HG03457 (cell line): ENCODE data around the gene GABRB2.

Experiments
- ATAC-seq: cut with Tn5 transposase; IDR thresholded peaks from one replicate; pipeline ENCODE4 v1.9.1; 2021; ENCODE audit warnings: moderate number of reproducible peaks; ENCODE audit not compliant: unreplicated experiment

The GABRB2 gene

DNA sequence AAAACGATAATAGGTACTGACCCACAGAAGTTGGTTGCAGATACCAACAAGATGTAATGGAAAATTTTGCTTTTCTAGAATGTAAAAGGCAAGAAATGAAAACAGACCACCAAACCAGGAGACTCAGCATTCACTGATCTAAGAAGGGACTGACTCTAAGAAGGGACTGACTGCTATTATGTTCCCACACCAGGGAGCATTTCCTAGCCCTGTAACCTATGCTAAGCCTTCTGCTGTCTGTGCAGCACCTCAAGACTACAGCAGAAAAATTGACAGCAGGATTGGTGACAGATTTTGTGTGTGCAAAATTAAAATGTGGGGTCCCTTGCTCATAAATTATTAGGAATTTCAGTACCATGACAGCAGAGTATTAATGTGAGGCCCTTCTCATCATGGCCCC, 154.8 kb downstream of the GABRB2 start:
- no peak for ATAC-seq

DNA sequence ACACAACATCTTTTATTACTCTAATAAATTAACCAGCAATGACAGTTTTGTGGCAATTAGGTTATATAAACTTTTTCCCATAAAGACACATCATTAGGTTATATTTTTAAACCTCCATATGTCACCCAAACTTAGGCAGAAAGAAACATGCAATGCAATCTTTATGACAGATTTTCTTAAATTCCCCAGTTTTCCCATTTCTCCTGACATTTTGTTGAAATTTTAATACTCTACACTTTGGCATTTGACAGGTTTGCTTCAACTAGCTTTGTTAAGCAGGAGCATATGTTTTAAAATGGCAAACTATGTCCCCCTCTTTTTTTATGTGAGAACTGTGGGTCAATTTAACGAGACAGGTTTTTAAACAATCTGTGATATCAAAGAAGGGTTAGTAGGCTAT, 155.5 kb downstream of the GABRB2 start:
- ATAC-seq, result no peak

DNA sequence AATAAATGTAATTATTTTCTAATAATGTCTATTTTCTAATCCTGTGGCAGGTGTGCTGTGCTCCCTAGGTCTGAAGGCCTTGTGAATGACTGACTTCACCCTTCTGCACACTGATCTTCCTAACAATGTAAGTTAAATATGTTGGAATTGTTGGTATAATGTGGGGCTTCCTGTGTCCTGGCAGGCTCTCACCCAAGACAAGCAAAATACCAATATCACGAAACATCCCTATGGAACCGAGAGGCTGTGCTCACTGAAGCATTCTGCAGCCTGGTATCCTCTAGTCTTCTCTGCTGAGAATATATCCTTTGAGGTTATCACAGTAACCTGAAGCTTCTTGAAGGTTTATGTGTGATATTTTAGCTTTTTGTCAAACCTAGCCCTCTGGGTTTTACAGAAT, 159.4 kb downstream of the GABRB2 start:
- no peak for ATAC-seq

DNA sequence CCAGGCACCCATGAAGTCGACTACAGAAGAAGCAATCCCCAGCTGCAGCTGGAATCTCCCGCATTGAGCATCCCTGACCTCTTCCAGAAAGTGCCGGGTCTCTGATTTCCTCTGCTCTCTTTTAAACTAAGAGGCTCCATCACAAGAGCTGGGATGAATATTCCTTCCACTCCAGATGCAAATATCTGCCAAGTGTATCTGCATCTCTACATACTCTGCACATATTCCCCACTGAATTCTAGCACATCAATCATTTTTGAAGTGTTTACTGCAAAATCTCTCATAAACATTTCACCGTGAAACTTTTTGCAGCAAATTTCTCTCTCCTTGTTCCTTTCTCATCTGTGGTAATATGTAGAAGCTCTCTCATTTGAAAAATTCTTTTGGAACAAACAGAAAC, 161.5 kb downstream of the GABRB2 start:
- ATAC-seq, result no peak

DNA sequence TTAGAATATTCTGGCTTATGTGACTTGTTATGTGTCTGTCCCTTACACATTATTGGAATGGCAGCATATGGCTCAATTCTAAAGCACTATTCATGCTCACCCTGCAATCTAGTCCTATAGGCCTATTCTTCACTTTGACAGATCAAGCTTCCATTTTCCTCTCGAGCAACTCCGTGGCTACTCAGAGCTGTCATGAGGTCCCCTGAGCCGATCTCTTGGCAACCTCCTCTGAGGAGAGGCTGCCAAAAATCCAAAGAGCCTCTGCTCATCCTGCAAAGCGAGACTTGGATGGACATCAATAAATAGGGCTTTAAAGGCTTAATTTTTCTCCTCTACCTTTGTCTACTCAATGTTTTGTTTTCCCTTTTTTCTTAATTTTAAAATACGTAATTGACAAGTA, 163.8 kb downstream of the GABRB2 start:
- ATAC-seq, result no peak

DNA sequence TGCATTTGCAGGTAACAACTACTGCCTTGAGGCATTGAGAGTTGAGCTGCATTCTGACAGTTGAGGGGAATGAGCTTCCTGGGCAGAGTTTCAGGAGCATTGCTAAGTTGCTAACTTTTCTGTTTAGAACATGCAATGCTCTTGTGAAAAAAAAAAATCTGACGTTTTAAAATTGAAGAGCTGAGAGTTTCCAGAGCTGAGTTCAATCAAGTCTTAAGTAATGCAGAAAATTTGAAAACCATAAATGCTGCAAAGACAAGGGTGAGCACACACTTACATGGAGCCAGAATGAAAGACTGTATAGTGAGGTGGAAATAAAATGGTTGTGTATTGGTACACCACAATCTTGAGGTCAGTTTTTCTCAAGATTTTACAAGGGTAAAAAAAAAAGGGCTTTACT, 166.0 kb downstream of the GABRB2 start:
- ATAC-seq, result no peak

DNA sequence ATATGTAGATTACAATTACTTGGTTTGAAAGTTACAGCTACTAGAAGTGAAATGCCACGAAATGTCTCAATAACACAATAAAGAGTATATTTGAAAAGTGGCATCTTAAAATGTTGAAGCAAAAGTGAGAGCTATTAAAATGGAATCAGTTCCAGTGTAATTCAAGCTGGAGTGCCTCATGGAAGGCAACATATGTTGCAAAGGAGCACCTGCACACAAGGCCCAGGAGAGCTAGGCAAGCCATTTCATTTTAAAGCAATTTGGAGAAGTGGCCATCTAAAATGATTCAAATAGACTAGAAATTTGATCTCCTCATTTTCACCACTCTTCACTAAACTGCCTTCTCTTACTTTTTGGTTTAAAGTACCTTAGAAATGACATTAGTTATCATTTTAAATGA, 167.8 kb downstream of the GABRB2 start:
- no peak for ATAC-seq

DNA sequence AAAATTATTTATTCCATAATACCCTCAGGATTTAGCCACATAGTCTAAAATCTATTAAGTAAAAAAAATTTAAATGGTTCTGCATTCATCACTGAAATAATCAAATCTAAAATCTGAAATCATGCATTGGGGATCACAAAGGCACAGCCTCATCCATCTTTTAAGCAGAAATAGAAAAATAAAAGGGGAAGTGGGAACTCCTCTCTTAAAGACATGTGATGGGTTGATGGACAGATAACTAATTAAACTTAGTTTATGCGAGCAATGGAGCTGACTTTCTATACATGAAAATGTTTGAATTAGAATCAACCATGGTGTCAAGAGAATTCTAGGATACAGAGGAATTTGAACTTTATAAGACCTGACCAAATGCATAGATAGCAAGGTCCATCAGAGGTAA, 170.5 kb downstream of the GABRB2 start:
- ATAC-seq, result no peak

DNA sequence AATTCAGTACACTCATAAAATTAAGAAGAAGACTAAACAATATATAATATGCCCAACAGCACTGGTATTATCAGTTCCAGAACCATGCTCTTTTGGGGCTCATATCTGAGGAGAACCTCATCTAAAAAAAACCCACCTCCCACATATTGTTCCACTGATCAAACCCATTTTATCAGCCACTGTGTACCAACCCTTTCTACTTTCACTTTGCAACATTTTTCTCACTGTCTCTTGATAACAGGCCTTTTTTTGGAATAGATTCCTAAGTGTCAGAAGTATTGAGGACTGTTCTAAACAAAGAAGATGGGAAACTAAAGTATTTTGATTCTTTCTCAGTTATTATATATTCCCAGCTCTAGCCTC, 173.2 kb downstream of the GABRB2 start:
- peak; percentile 24 for ATAC-seq

DNA sequence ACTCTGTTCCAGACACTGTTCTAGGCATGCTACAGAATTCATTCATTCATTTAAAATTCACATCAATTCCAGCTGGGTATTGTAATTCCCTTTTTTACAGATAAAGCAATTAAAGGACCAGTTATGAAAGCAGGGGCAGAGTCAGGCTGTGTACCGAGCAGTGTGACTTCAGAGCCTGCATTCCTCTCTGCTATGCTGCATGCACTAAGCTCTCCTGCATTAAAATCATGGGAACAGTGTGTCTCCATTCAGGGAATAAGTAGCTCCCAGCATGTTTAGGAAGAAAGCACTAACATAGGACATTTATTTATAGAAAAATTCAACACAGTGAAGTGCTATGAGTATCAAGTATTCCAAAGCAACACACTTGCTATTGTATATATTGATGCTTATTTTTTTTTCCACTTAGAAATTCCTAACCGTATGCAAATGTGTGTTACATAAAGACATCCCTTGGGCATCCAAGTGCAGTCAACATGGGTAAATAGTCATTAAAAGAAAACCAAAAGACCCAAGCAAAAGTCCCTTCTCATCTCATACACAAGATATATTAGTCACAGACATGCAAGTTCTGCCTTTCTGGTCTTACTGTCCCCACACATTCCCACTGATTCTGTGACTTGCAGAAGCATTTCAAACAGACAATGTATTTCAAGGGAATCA, 173.7 kb downstream of the GABRB2 start:
- ATAC-seq, result peak; percentile 61

DNA sequence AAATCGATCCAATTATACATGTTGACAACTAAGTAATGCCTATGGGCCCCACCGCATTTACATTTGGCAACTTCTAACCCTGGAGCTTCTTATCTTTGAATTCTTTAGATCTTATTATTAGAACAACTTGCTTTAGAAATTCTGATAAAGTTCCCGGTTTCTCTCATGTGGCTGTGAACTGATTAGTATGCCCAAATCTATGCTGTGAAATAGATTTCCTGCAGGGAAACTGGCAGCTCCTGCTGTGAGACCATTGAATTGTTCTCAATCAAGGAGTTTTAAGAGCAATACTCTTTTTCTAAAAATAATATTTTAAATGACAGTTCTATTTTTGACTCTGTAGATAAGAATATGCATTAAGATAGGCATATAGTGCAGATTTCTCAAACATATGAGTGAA, 177.5 kb downstream of the GABRB2 start:
- no peak for ATAC-seq

DNA sequence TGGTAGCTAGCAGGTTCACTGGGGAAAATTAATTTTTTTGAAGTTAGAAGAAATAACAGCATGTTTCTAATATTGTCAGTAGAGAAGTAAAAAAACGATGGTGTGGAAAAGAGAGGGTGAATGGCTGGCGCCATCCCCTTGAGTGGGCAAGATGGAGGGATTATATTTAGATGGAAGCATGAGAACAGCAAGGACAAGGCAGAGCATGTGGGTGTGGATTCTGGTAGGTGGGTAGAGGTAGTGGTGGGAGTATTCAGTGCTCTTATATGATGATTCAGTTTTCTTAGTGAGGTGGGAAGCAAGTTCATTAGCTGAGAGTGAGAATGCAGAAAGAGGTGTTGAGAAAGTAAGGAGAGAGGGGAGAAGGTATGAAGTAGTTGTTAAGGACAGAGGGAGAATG, 188.1 kb downstream of the GABRB2 start:
- no peak for ATAC-seq

DNA sequence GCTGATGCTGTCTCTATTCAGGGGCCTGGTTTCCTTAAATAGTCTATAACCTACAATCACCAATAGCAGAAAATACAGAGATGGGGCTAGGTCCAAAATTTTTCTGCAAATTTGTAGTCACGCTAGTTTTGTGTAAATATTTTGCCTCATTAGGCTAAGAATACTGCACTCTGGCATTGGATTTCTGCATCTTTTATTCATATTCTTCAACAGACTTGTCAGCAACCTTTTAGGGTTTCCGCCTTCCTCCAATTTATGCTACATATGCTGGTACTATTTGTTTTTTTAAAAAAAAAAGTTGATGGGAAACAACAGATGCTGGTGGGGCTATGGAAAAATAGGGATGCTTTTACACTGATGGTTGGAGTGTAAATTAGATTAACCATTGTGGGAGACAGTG, 202.3 kb downstream of the GABRB2 start:
- no peak for ATAC-seq

DNA sequence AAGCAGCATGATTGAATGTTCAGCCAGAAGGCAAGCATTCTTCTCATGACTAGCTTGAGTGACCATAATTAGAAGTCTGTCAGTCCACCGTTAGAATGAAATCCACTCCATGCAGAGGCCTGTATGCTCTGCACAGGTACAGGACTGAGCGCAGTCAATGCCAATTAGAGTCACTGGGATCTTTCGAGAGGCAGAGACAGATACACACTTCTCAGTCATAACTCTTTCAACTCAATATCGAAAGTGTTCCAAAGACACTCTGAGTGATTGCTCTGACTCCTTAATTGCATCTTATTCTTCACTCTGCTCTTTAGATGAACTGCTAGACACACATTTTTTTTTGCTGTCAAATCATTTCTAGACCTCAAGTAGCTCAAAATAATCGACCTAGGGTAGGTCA, 203.6 kb downstream of the GABRB2 start:
- no peak for ATAC-seq

DNA sequence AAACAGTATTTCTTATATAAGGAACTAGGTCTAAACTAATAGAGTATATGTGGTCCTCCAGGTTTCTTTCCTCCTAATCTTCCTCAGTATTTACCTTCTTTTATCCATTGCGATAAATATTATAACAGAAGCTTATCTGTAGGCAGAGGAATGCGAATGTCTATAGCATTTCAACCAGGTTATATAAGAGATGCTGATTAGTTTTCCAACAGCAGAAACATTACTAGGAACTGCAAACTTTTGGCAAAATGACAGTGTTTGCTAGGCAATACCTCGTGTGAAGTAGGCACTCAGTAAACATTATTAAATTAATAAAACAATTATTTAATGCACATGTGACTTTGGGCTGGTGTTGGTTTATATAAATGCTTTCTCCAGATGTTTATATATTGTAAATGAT, 206.5 kb downstream of the GABRB2 start:
- no peak for ATAC-seq

DNA sequence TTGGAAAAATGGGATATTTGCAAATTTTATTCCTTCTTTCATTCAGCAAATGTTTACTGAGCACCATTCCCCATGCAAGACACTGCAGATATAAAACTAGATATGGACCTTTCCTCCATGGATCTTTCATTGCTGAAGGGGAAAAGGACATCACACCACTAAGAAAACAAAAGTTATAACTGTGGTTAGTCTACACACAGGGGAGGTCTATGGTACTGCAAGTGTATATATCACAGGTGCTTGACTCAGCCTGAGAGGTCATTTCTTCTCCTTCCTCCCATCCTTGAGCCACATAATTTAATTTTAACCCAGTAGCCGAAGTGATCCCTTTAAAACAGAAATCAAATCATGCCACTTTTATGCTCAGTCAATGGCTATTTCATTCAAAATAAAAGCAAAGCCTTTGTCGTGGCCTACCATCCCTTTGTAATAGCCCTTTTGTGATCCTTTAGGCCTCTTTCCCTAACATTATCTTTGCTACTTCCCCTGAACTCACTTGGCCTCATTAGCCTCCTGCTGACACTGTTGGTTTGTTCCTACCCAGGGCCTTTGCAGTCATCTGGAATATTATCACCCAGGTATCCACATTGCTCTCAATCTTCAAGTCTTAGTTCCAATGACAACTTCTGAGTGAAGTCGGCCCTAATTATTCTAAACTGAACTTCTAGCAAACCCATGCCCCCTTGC, 213.2 kb downstream of the GABRB2 start:
- no peak for ATAC-seq

DNA sequence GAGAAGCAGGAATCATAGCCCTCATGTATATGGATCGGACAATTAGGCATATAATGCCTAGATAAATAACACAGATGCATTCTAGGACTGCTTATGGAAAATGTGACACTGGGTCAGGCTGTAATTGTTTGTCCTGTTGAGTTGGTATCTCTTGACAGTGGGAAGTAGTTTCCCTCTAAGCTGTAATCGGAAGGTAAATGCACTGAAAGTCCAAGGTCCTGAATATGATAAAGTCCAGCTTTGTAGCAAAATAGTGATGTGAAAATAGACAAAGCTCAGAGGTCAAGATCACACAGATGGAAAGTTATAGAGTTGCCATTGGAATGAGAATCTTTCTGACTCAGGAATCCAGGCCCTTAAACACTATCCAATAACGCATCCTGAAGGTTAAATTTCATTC, 214.2 kb downstream of the GABRB2 start:
- ATAC-seq, result no peak

DNA sequence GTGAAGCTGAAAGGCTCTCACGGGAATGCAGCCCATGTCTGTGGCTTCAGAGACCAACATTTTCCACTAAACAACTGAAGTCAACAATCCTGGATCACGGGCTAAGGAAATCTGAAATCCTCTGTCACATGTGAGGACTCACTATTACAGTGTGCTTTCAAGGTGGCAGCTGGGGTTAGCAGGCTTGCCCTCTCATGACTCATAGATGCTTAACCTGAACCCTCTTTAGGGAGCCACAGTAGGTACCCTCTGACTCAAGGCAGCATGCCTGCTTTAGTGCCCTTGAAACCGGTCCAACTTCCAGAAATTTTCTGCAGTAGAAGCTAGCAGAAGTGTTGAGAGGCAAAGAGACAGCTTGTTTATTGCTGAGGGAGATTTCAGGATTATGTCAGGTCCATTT, 232.5 kb downstream of the GABRB2 start:
- ATAC-seq, result no peak

DNA sequence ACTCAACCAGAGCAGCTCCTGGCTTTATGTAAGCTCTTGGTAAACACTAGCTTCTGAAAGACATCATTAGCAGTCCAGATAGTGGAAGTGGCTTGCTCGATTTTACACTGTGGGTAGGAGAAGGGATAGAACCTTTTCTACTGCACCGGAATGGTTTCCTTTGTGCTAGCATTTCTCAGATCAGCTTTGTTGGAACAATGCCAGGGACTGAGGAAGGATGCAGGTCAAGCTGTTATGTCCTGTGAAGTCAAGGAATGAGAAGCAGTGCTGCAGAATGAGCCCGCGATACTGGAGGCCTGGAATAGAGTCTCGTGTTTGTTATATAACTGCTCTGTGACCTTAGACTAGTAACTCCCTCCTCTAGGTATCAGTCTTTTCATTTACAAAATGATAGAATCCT, 233.6 kb downstream of the GABRB2 start:
- no peak for ATAC-seq

DNA sequence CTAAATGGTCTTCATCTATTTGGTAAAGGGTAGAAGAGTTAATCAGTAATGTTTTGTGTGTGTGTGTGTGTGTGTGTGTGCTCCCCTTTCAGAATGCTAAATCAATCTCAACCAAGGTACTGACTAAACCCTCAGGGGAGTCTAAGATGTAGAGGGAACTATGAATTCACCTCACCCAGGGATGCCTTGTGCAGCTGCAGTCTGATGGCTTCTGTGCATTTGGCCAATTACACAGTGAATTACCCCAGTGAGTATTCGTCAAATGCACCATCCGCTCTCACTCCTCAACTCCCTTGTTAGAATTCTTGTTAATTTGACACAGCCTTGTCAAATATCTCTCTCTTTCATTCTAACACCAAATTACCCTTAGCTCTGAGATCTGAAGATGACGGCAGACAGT, 234.6 kb downstream of the GABRB2 start:
- peak; percentile 39 for ATAC-seq

DNA sequence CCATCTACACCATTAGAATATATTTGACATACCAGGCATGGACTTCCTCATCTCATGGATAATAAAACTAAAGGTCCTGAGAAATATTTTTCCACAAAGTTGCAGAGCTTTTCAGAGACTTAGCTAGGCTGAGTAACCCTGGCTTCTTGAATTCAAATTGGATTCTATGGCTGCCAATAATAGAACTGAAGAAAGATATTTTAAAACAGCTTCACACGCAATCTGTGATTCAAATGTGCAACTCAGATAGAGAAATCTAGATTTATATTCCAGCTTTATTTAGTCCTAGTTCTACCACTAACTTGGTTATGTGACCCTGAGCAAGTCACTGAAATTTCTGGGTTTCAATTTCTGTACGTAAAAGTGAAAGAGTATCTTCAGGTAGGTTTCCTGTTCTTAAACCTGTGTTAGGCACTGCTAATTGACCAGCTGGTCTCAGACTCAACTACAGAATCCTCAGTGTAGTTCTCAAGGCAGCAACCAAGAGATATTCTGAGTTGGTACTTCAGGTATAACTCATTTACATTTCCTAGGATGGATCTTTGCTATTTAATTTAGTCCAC, 235.3 kb downstream of the GABRB2 start:
- ATAC-seq, result peak; percentile 90

DNA sequence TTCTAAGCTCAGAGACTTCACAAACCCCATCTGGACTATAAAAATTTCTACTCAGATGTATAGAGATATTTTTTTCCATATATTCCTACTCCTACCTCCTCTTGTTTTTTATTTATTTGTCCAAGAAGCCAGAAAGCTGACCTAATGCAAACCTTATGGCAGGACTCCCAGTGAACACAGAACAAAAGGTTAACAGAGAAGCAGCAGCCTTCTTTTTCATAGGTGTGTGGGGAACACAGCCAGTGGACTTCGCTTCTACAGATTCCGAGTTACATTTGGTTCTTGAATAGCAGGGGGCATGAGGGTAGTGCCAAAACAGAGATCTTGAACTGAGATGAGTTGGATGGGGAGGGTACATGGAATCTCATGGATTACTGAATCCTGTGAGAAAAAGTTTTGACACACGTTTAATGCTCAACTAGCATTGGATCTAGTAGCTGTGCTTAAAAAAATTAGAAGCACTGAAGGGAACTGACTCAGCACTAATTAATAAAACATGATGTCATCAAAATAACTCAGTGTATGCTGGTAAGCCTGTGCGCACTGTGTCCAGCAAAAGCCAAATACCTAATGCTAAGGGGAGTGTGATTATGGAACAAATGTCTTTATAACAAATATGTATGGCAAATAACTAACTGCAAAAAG, 240.1 kb downstream of the GABRB2 start:
- ATAC-seq, result no peak
